ENCODE data around the gene FBXO36. TPM values are rescaled to one million over a fixed set of nuclear protein-coding genes. Genes with fewer than 3 reads are reported as not detected.

The FBXO36 gene
- total RNA-seq, 1 donor from 2014 or later = 2.1 TPM

GRCh38 chr2:229969921-229970320 is 47.6 kb downstream of the FBXO36 start:
- no peak for DNase-seq (ENCODE audit: low read depth)

DNA sequence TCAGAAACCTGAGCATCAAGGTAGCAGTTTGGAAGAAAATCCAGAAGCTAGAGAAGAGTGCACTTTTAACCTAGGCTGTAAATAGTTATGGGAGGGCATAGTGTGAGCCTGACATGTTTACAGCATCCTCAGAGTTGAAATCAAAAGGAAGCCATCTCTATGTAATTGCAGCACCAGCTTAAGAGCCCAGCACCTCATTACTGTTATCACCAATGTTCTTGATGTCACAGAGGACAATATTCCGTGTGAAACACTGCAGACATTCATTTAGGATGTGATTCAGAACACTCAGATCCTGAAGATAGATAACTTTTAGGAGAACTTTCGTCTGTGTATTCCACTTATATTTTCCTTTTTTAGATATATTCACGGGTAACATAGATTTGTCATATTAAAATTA is 48.1 kb downstream of the FBXO36 start:
- no peak for DNase-seq (ENCODE audit: low read depth)

DNA sequence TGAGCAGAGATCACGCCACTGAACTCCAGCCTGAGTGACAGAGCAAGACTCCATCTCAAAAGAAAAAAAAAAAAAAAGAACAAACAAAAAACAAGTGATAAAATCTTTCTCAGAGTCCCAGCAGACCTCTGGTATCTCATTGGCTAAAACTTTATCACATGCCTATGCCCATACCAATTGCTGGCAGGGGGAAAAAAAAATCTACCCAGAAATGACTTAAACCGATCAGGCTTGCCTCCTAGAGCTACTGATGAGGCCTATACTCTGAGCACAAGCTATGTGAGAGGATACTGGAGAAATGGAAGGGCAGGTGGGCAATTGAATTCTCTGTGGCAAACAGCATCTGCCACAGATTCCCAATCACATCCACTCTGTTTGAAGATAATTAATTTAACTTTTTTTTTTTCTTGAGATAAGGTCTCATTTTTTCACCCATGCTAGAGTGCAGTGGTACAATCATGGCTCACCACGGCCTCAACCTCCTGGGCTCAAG is 49.0 kb downstream of the FBXO36 start:
- no peak for DNase-seq (ENCODE audit: low read depth)

DNA sequence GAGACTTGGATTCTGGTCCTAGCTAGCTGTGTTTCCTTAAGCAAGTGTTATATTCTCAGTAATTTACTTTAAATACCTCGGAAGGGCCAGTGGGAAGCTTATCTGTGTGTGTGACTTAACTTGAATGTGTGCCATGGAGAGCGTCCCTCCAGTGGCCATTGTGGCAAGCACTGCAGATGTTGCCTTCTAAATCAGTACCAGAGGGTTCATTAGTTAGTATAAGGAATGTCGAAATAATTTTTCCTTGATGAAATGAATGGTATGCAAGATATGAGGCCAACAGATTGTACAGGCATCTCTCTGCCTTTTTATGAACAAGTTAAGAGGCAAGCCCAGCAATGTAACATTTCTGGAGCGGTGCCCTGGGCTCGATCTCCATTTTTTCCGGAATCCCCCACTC is 52.0 kb downstream of the FBXO36 start:
- peak; percentile 56 for DNase-seq (ENCODE audit: low read depth)

- peak; percentile 25 for DNase-seq (ENCODE audit: low read depth)
These were observed 58.3 kb downstream of the FBXO36 start for GRCh38 chr2:229980431-229981184.

- no peak for DNase-seq (ENCODE audit: low read depth)
These were observed 70.9 kb downstream of the FBXO36 start for GRCh38 chr2:229993236-229993635.

DNA sequence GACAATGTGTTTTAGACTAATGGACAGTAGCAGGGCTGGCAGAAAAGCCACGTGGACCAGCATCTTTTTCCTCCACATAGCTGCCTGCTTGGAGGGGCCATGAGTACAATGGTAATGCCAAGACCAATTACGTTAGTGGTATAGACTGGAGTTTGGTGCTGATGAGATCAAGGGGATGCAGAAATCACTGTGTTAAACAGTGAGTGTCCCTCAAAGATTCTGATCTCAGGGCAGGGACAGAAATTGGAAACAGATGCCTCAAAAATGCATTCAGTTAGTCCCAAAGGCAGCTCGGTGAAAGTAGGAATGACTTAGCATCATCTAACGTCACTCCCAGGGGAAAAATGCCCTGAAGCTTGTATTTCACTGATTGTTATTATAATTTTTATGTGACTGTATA is 74.0 kb downstream of the FBXO36 start:
- no peak for DNase-seq (ENCODE audit: low read depth)

DNA sequence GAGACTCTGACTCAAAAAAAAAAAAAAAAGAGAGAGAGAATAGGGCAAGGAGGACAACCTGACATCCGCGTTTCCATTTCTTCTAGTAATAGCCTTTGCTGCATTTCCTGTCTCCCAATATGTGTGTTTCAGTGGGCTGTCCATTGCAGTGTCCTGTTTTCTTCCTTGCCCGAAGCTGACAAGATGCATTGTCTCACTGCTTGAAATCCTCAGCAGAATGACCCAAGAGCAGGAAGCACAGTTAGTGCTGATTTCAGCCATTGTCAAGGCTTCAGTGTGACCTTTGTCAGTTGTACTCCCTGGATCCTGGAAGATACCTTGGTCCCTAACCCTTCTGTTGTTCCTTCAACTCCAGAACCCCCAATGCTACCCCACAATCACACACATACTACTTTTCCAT is 75.3 kb downstream of the FBXO36 start:
- no peak for DNase-seq (ENCODE audit: low read depth)

- DNase-seq (ENCODE audit: low read depth) = no peak
These were observed 78.0 kb downstream of the FBXO36 start for GRCh38 chr2:230000118-230000841.

GRCh38 chr2:230007931-230008707 is 85.8 kb downstream of the FBXO36 start:
- DNase-seq (ENCODE audit: low read depth) = peak; percentile 76

DNA sequence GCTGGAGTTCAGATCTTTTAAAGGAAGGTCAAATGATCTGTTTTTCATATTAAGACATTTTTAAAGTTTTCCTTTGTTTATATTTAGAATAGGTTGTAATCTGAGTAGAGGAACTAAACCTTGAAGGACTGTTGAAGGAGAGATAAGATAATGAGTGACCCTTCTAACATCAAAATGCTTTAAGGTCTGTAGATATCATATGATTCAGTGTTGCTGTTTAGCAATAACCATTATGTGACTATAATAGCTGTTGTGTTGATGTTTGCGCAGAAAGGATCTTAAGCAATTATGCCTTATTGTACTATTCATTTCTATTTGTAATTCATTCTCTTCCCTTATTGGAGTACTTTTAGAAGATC is 86.4 kb downstream of the FBXO36 start:
- DNase-seq (ENCODE audit: low read depth) = no peak

DNA sequence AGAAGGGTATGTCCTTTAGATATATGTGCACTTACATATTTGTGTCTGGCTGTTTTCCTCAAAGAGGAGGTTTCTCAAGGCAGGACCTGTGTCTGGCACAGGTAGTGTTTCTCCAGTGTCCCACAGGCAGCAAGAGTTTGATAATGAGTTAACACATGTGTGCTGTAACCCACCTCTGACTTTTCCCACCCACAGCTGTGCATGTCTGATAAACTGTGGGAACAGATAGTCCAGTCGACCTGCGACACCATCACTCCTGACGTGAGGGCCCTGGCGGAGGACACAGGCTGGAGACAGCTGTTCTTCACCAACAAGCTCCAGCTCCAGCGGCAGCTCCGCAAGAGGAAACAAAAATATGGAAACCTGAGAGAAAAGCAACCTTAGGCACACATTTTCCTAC is 88.2 kb downstream of the FBXO36 start:
- no peak for DNase-seq (ENCODE audit: low read depth)

- no peak for DNase-seq (ENCODE audit: low read depth)
These were observed 89.3 kb downstream of the FBXO36 start for GRCh38 chr2:230011617-230012016.

GRCh38 chr2:230012267-230012884 is 90.1 kb downstream of the FBXO36 start:
- peak; percentile 2 for DNase-seq (ENCODE audit: low read depth)

DNA sequence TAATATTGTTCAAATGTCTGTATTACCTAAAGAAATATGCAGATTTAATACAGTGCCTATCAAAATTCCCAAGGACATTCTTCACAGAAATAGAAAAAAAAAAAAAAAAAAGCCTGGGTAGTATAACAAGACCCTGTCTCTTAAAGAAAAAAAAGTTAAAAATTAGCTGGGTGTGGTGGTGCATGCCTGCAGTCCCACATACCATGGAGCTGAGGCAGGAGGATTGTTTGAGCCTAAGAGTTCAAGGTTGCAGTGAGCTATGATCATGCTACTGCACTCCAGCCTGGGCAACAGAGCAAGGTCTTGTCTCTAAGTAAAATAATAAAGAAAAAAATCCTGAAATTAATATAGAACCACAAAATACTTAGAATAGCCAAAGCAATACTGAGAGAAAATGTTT is 94.5 kb downstream of the FBXO36 start:
- no peak for DNase-seq (ENCODE audit: low read depth)

- no peak for DNase-seq (ENCODE audit: low read depth)
These were observed 95.8 kb downstream of the FBXO36 start for GRCh38 chr2:230018153-230018552.

DNA sequence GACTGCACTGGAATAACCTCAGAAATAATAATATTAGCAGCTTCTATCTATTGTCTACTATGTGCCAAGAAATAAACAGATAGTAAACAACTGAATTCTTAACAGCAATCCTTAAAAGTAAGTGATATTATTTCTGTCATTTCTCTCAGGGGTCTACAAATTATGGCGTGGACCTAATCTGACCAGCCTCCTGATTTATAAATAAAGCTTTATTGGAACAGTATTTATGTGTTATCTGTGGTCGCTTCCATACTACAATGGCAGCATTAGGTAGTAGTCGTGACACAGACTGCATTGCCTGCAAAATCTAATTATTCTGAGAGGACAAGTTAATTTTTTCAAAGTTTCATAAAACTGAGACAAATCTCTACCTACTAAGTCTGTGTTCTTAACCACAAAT is 97.4 kb downstream of the FBXO36 start:
- DNase-seq (ENCODE audit: low read depth) = no peak

- DNase-seq (ENCODE audit: low read depth) = peak; percentile 3
These were observed 101.0 kb downstream of the FBXO36 start for GRCh38 chr2:230023313-230023712.

GRCh38 chr2:230042195-230042594 is 119.9 kb downstream of the FBXO36 start:
- no peak for DNase-seq (ENCODE audit: low read depth)

GRCh38 chr2:230043025-230043424 is 120.7 kb downstream of the FBXO36 start:
- no peak for DNase-seq (ENCODE audit: low read depth)

- DNase-seq (ENCODE audit: low read depth) = no peak
These were observed 121.2 kb downstream of the FBXO36 start for GRCh38 chr2:230043461-230043860.

GRCh38 chr2:230046491-230046890 is 124.2 kb downstream of the FBXO36 start:
- no peak for DNase-seq (ENCODE audit: low read depth)
